ENCODE data around the gene GOLGA1. TPM values are rescaled to one million over a fixed set of nuclear protein-coding genes. Genes with fewer than 3 reads are reported as not detected.

Gene GOLGA1
- total and polyA plus RNA-seq, 2 of the 13 experiments (the other 11 are each of a cell fraction or from before 2014, with no cell fraction given) = 12.7 to 15.9 TPM

GRCh38 chr9:124940894-124941678, at the start of gene GOLGA1 (continued):
- TF ChIP-seq TCF7L2 (IDR thresholded peaks at IDR 0.05; ENCODE audit: low read depth, low read length) (no peak), FOXP4 (CRISPR knock-in tag; IDR thresholded peaks at IDR 0.05) (peak; percentile 59), ZHX2 (IDR thresholded peaks at IDR 0.05; ENCODE audit: low read depth) (peak; percentile 71), ZHX2 (CRISPR knock-in tag; IDR thresholded peaks at IDR 0.05; ENCODE audit: borderline replicate concordance) (no peak; the same call in 1 of the 2 replicates), ELK4 (CRISPR knock-in tag; IDR thresholded peaks at IDR 0.05; ENCODE audit: borderline replicate concordance) (no peak), ATF2 (CRISPR knock-in tag; IDR thresholded peaks at IDR 0.05) (peak; percentile 67; the same call in 1 of the 2 replicates), TBL1XR1 (IDR thresholded peaks at IDR 0.05; ENCODE audit: borderline replicate concordance, low read length, partially characterized antibody) (no peak), SP4 (CRISPR knock-in tag; IDR thresholded peaks at IDR 0.05) (peak; percentile 83), SMAD3 (CRISPR knock-in tag; IDR thresholded peaks at IDR 0.05) (0 out of 2 replicates have a peak, but pooled peaks have one; percentile 24), ESRRA (CRISPR knock-in tag; IDR thresholded peaks at IDR 0.05; ENCODE audit: low read depth) (peak; percentile 64), MTA1 (CRISPR knock-in tag; IDR thresholded peaks at IDR 0.05; ENCODE audit: borderline replicate concordance) (no peak), ZNF567 (CRISPR knock-in tag; IDR thresholded peaks at IDR 0.05; ENCODE audit: borderline replicate concordance) (peak; percentile 32; the same call in 1 of the 2 replicates), DBP (CRISPR knock-in tag; IDR thresholded peaks at IDR 0.05; ENCODE audit: not compliant biosample characterization) (no peak), ARID3A (IDR thresholded peaks at IDR 0.05; ENCODE audit: low read depth, low read length) (peak; percentile 11; the same call in 1 of the 2 replicates)

Measured in HepG2 (cell line).